AG09309 (cell line): ENCODE results near the gene EDIL3.

Experiments
- DNase-seq: peaks from one replicate; pipeline ENCODE4 v3.0.0-alpha.2; 2010; ENCODE audit warnings: low read depth
- H3K4me3 ChIP-seq: 2 replicates; pipeline ENCODE4 v1.5.1; 2011; ENCODE audit warnings: mild to moderate bottlenecking, low read depth, low read length, moderate library complexity; ENCODE audit not compliant: control insufficient read depth
- CTCF ChIP-seq: IDR thresholded peaks from 2 replicates; pipeline ENCODE4 v1.5.1; 2011; ENCODE audit warnings: mild to moderate bottlenecking, low read depth, low read length, inconsistent platforms; ENCODE audit not compliant: insufficient read depth, control insufficient read depth; ENCODE audit errors: missing control alignments

The EDIL3 gene

GRCh38 chr5:84257061-84257460 lies 127.6 kb downstream of the EDIL3 start:
- no peak overlapping the region for H3K4me3 ChIP-seq
- no peak for DNase-seq
- TF ChIP-seq CTCF: no peak

GRCh38 chr5:84255315-84255714 lies 129.4 kb downstream of the EDIL3 start:
- no peak overlapping the region for H3K4me3 ChIP-seq
- DNase-seq: peak; percentile 34
- TF ChIP-seq CTCF: peak; percentile 53

DNA sequence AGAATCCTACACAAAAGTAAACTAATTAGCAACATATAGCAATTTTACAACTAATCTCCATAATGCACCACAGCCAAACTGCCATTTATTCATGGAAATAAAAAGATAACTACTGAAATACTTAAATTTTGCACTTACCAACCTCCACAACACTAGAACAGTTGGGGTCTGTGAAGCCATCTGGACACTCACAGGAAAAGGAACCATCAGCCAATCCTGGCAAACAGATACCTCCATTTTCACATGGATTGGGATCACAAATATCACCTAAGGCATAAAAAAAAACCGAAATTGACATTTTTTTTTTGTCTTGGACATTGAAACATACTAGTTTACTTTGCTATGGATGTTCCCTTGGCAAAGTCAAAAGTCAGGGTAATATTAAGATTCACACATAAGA lies 130.7 kb downstream of the EDIL3 start:
- no peak for TF ChIP-seq CTCF
- H3K4me3 ChIP-seq: no peak overlapping the region
- DNase-seq: no peak

GRCh38 chr5:84251503-84251902 lies 133.2 kb downstream of the EDIL3 start:
- no peak for DNase-seq
- no peak overlapping the region for H3K4me3 ChIP-seq
- no peak for TF ChIP-seq CTCF

DNA sequence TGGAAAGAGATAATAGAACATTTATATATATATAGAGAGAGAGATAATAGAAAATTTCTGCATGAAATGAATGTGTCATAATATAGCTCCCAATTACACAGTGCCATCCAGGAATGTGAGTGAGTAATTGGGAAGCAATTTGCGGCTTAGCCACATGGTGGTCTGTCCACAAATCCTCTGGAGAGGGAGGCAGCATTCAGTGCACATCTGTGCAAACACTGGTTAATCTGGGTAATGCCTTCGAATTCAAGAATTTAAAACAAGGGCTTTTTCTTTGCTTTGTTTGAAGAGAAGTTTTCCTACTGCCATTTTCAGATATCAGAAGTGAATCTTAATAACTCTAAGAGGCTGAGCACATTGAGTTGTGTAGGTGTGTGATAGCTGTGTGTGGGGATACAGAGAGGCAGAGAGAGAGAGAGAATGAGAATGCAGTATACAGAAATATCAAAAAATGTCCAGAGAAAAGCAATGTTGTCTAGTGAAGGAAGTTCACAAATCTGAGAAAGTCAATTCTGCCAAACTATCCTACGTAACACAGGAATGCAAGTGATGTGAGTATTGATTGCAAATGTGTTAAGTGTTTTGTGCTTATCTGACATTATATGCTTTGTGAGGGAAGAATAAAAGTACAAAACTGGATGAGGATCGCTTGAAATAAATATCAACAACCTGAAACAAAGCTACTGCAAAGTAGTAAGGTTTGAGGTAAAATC lies 134.6 kb downstream of the EDIL3 start:
- H3K4me3 ChIP-seq: no peak overlapping the region
- TF ChIP-seq CTCF: no peak
- DNase-seq: peak; percentile 56

- no peak overlapping the region for H3K4me3 ChIP-seq
- no peak for TF ChIP-seq CTCF
- DNase-seq: no peak
Measured at GRCh38 chr5:84248013-84248412, 136.7 kb downstream of the EDIL3 start.
